Measurements from ENCODE around the gene HOPX. TPM values are rescaled to one million over a fixed set of nuclear protein-coding genes. Genes with fewer than 3 reads are reported as not detected.
"Not testable (repeated sequence)": the region's sequence is repeated elsewhere in the genome, so short reads cannot be mapped to it uniquely, and the experiment has no call there.

The HOPX gene
- total RNA-seq, 2 experiments from 2014 or later: 72.3 to 74.6 TPM

- no peaks in the 10 kb centered on the region for H3K36me3 Mint-ChIP-seq (ENCODE audit: low read depth)
- no peak overlapping the region for H3K4me3 Mint-ChIP-seq
- CTCF ChIA-PET: interaction anchor here (0.6 to 1.0 kb wide), 3 partner anchors 11 to 322 kb away, joined by 3 read pairs; no protein-coding TSS in a partner anchor
Observed at GRCh38 chr4:56681853-56682525, 893 bp upstream of the HOPX start.

GRCh38 chr4:56680266-56680665 is 830 bp downstream of the HOPX start:
- ChIA-PET CTCF (interaction anchor here (0.5 kb wide), 1 partner anchor 8 kb away, joined by 5 read pairs; no protein-coding TSS in a partner anchor), POLR2A (no interaction called here)
- peaks cover 44% of the 10 kb centered on the region for H3K27me3 Mint-ChIP-seq
- no peaks in the 10 kb centered on the region for H3K36me3 Mint-ChIP-seq (ENCODE audit: low read depth)
- H3K4me3 Mint-ChIP-seq: no peak overlapping the region
- no peak for DNase-seq
- H3K4me1 Mint-ChIP-seq: peaks cover 22% of the 10 kb centered on the region
- no peak overlapping the region for H3K27ac Mint-ChIP-seq
- no peaks in the 10 kb centered on the region for H3K9me3 Mint-ChIP-seq

More at GRCh38 chr4:56681853-56682525, 893 bp upstream of the HOPX start:
- Mint-ChIP-seq H3K4me1 (peaks cover 23% of the 10 kb centered on the region), H3K27ac (no peak overlapping the region), H3K9me3 (no peaks in the 10 kb centered on the region), H3K27me3 (peaks cover 46% of the 10 kb centered on the region)
- POLR2A ChIA-PET: no interaction called here
- DNase-seq: no peak

- no peaks in the 10 kb centered on the region for H3K36me3 Mint-ChIP-seq (ENCODE audit: low read depth)
- no peaks in the 10 kb centered on the region for H3K9me3 Mint-ChIP-seq
- ChIA-PET CTCF (no interaction called here), POLR2A (no interaction called here)
- no peak overlapping the region for H3K4me3 Mint-ChIP-seq
- DNase-seq: no peak
- no peak overlapping the region for H3K27ac Mint-ChIP-seq
- peaks cover 26% of the 10 kb centered on the region for H3K27me3 Mint-ChIP-seq
- peaks cover 19% of the 10 kb centered on the region for H3K4me1 Mint-ChIP-seq
Observed at GRCh38 chr4:56677711-56678110, 3.4 kb downstream of the HOPX start.

GRCh38 chr4:56674984-56675383 is 6.1 kb downstream of the HOPX start:
- POLR2A ChIA-PET: no interaction called here
- Mint-ChIP-seq H3K27ac (no peak overlapping the region), H3K4me1 (no peaks in the 10 kb centered on the region), H3K9me3 (no peaks in the 10 kb centered on the region), H3K4me3 (no peak overlapping the region), H3K27me3 (peaks cover 11% of the 10 kb centered on the region), H3K36me3 (ENCODE audit: low read depth) (no peaks in the 10 kb centered on the region)
- DNase-seq: no peak
- CTCF ChIA-PET: interaction anchor here (0.5 to 0.8 kb wide), 4 partner anchors 16 to 599 kb away, joined by 3 to 8 read pairs (median 3); no protein-coding TSS in a partner anchor

- CTCF ChIA-PET: interaction anchor here (1.4 to 1.8 kb wide), 2 partner anchors 13 to 128 kb away, joined by 4 to 7 read pairs; no protein-coding TSS in a partner anchor
- Mint-ChIP-seq H3K27me3 (peaks cover 10% of the 10 kb centered on the region), H3K9me3 (peaks cover 8% of the 10 kb centered on the region), H3K27ac (no peak overlapping the region), H3K36me3 (ENCODE audit: low read depth) (peaks cover 4% of the 10 kb centered on the region), H3K4me1 (no peaks in the 10 kb centered on the region), H3K4me3 (no peak overlapping the region)
- POLR2A ChIA-PET: no interaction called here
- no peak for DNase-seq
Observed at GRCh38 chr4:56671860-56672259, 9.2 kb downstream of the HOPX start.

- Mint-ChIP-seq H3K36me3 (ENCODE audit: low read depth) (peaks cover 4% of the 10 kb centered on the region), H3K27ac (no peak overlapping the region), H3K4me1 (no peaks in the 10 kb centered on the region), H3K9me3 (peaks cover 8% of the 10 kb centered on the region), H3K27me3 (peaks cover 14% of the 10 kb centered on the region), H3K4me3 (no peak overlapping the region)
- POLR2A ChIA-PET: interaction anchor here (0.6 kb wide), 1 partner anchor 7 kb away, joined by 4 read pairs; no protein-coding TSS in a partner anchor
- no peak for DNase-seq
- CTCF ChIA-PET: interaction anchor here (1.0 to 1.8 kb wide), 3 partner anchors 12 to 165 kb away, joined by 3 to 7 read pairs (median 4); no protein-coding TSS in a partner anchor
Observed at GRCh38 chr4:56671373-56671772, 9.7 kb downstream of the HOPX start.

- H3K27me3 Mint-ChIP-seq: peaks cover 25% of the 10 kb centered on the region
- H3K36me3 Mint-ChIP-seq (ENCODE audit: low read depth): peaks cover 4% of the 10 kb centered on the region
- peak; percentile 33 for DNase-seq
- ChIA-PET CTCF (interaction anchor here (0.6 to 0.9 kb wide), 3 partner anchors 22 to 164 kb away, joined by 3 read pairs; no protein-coding TSS in a partner anchor), POLR2A (no interaction called here)
- no peak overlapping the region for H3K4me3 Mint-ChIP-seq
- no peaks in the 10 kb centered on the region for H3K4me1 Mint-ChIP-seq
- no peak overlapping the region for H3K27ac Mint-ChIP-seq
- H3K9me3 Mint-ChIP-seq: peaks cover 8% of the 10 kb centered on the region
Observed at GRCh38 chr4:56668267-56668666, 12.8 kb downstream of the HOPX start.

GRCh38 chr4:56667396-56667795 is 13.7 kb downstream of the HOPX start:
- H3K9me3 Mint-ChIP-seq; H3K36me3 Mint-ChIP-seq (ENCODE audit: low read depth); CTCF ChIA-PET; H3K4me3 Mint-ChIP-seq; DNase-seq; H3K27ac Mint-ChIP-seq; H3K4me1 Mint-ChIP-seq; POLR2A ChIA-PET: not testable (repeated sequence)
- H3K27me3 Mint-ChIP-seq: peaks cover 27% of the 10 kb centered on the region

GRCh38 chr4:56666279-56666678 is 14.8 kb downstream of the HOPX start:
- no peak overlapping the region for H3K27ac Mint-ChIP-seq
- ChIA-PET POLR2A (no interaction called here), CTCF (interaction anchor here (0.8 kb wide), 1 partner anchor 231 kb away, joined by 3 read pairs; no protein-coding TSS in a partner anchor)
- DNase-seq: no peak
- peaks cover 8% of the 10 kb centered on the region for H3K9me3 Mint-ChIP-seq
- H3K27me3 Mint-ChIP-seq: peaks cover 30% of the 10 kb centered on the region
- H3K4me3 Mint-ChIP-seq: no peak overlapping the region
- H3K4me1 Mint-ChIP-seq: no peaks in the 10 kb centered on the region
- H3K36me3 Mint-ChIP-seq (ENCODE audit: low read depth): peaks cover 4% of the 10 kb centered on the region

GRCh38 chr4:56665781-56666180 is 15.3 kb downstream of the HOPX start:
- peaks cover 4% of the 10 kb centered on the region for H3K36me3 Mint-ChIP-seq (ENCODE audit: low read depth)
- peaks cover 28% of the 10 kb centered on the region for H3K27me3 Mint-ChIP-seq
- peaks cover 8% of the 10 kb centered on the region for H3K9me3 Mint-ChIP-seq
- H3K4me3 Mint-ChIP-seq: no peak overlapping the region
- CTCF ChIA-PET: interaction anchor here (0.8 kb wide), 1 partner anchor 231 kb away, joined by 3 read pairs; no protein-coding TSS in a partner anchor
- no peak for DNase-seq
- POLR2A ChIA-PET: no interaction called here
- H3K4me1 Mint-ChIP-seq: no peaks in the 10 kb centered on the region
- H3K27ac Mint-ChIP-seq: no peak overlapping the region

- H3K27ac Mint-ChIP-seq: no peak overlapping the region
- H3K36me3 Mint-ChIP-seq (ENCODE audit: low read depth): no peaks in the 10 kb centered on the region
- ChIA-PET CTCF (no interaction called here), POLR2A (interaction anchor here (0.7 kb wide), 1 partner anchor 86 kb away, joined by 3 read pairs; no protein-coding TSS in a partner anchor)
- no peaks in the 10 kb centered on the region for H3K9me3 Mint-ChIP-seq
- no peak for DNase-seq
- peaks cover 6% of the 10 kb centered on the region for H3K4me1 Mint-ChIP-seq
- no peak overlapping the region for H3K4me3 Mint-ChIP-seq
- peaks cover 47% of the 10 kb centered on the region for H3K27me3 Mint-ChIP-seq
Observed at GRCh38 chr4:56662782-56663468, 18.2 kb downstream of the HOPX start.

GRCh38 chr4:56659946-56660345 is 21.1 kb downstream of the HOPX start:
- Mint-ChIP-seq H3K36me3 (ENCODE audit: low read depth) (no peaks in the 10 kb centered on the region), H3K4me3 (no peak overlapping the region), H3K9me3 (no peaks in the 10 kb centered on the region), H3K27me3 (peaks cover 44% of the 10 kb centered on the region), H3K4me1 (peaks cover 26% of the 10 kb centered on the region), H3K27ac (no peak overlapping the region)
- ChIA-PET POLR2A (no interaction called here), CTCF (interaction anchor here (1.0 to 2.0 kb wide), 5 partner anchors 10 to 85 kb away, joined by 3 to 7 read pairs (median 4); no protein-coding TSS in a partner anchor)
- no peak for DNase-seq

GRCh38 chr4:56658528-56658927 is 22.6 kb downstream of the HOPX start:
- POLR2A ChIA-PET: no interaction called here
- peaks cover 2% of the 10 kb centered on the region for H3K36me3 Mint-ChIP-seq (ENCODE audit: low read depth)

More at GRCh38 chr4:56658528-56658927, 22.6 kb downstream of the HOPX start:
- H3K27me3 Mint-ChIP-seq: peaks cover 43% of the 10 kb centered on the region
- H3K27ac Mint-ChIP-seq: no peak overlapping the region
- CTCF ChIA-PET: interaction anchor here (1.0 to 2.0 kb wide), 4 partner anchors 8 to 109 kb away, joined by 3 to 7 read pairs (median 4); no protein-coding TSS in a partner anchor
- H3K4me1 Mint-ChIP-seq: peaks cover 40% of the 10 kb centered on the region
- H3K4me3 Mint-ChIP-seq: no peak overlapping the region
- DNase-seq: no peak
- H3K9me3 Mint-ChIP-seq: no peaks in the 10 kb centered on the region

Data from activated CD4-positive, alpha-beta T cell treated with anti-CD3 and anti-CD28 coated beads, Interleukin-2, amount 10 ng/mL, durations not matched to agents 7 days and 5 days (primary cell).